Keratinocyte (primary cell): ENCODE results near the gene MAP1LC3A. TPM values are rescaled to one million over a fixed set of nuclear protein-coding genes. Genes with fewer than 3 reads are reported as not detected.

ENCODE experiments used
- DNase-seq: peaks from one replicate; pipeline ENCODE4 v3.0.0-alpha.2; 2011; ENCODE audit warnings: low read depth, missing footprints, low spot score
- FAIRE-seq: peaks from 2 replicates; lab custom pipeline; 2011; peaks lifted over from hg19 to GRCh38; lab: Jason Lieb, UNC
- H2AFZ ChIP-seq: 2 replicates; pipeline ENCODE4 v1.6.0; 2012; ENCODE audit warnings: low read length, control low read depth, inconsistent platforms; ENCODE audit not compliant: control insufficient read depth
- H3K27ac ChIP-seq: 2 replicates; pipeline ENCODE4 v1.5.1; 2011; ENCODE audit warnings: low read length; ENCODE audit not compliant: control insufficient read depth, insufficient read depth
- H3K27me3 ChIP-seq: 3 replicates; pipeline ENCODE4 v1.6.0; 2011; ENCODE audit warnings: low read length; ENCODE audit not compliant: control insufficient read depth, insufficient read depth; ENCODE audit errors: extremely low read depth
- H3K36me3 ChIP-seq, 2 experiments: 2 replicates in 1 of 2; 3 replicates in 1 of 2; pipeline ENCODE4 v1.5.1; 2011; ENCODE audit warnings: low read length in 2 of 2, mild to moderate bottlenecking in 1 of 2; ENCODE audit not compliant: control insufficient read depth in 2 of 2, insufficient read depth in 2 of 2; ENCODE audit errors: extremely low read depth in 1 of 2
- H3K4me1 ChIP-seq: 3 replicates; pipeline ENCODE4 v1.5.1; 2011; ENCODE audit warnings: low read length; ENCODE audit not compliant: control insufficient read depth, insufficient read depth; ENCODE audit errors: extremely low read depth
- H3K4me2 ChIP-seq: 3 replicates; pipeline ENCODE4 v1.6.0; 2011; ENCODE audit warnings: low read depth, low read length; ENCODE audit not compliant: control insufficient read depth, insufficient read depth; ENCODE audit errors: extremely low read depth
- H3K4me3 ChIP-seq, 3 experiments: fragments of 200-600 bp in 1 of 3; sonication (generic) in 1 of 3; 2 replicates in 2 of 3; 3 replicates in 1 of 3; pipeline ENCODE4 v1.5.1; 2011 to 2016; ENCODE audit warnings: low read length in 3 of 3, mild to moderate bottlenecking in 3 of 3, control low read depth in 2 of 3, inconsistent platforms in 1 of 3, low read depth in 1 of 3, mixed read lengths in 1 of 3, mixed run types in 1 of 3, moderate library complexity in 1 of 3; ENCODE audit not compliant: control insufficient read depth in 2 of 3, insufficient read depth in 2 of 3; ENCODE audit errors: extremely low read depth in 1 of 3
- H3K79me2 ChIP-seq: 2 replicates; pipeline ENCODE4 v1.6.0; 2012; ENCODE audit warnings: low read length; ENCODE audit not compliant: control insufficient read depth, insufficient read depth
- H3K9ac ChIP-seq: 3 replicates; pipeline ENCODE4 v1.6.0; 2011; ENCODE audit warnings: low read length; ENCODE audit not compliant: control insufficient read depth, insufficient read depth; ENCODE audit errors: extremely low read depth
- H3K9me1 ChIP-seq: 3 replicates; pipeline ENCODE4 v1.6.0; 2011; ENCODE audit warnings: low read length; ENCODE audit not compliant: control insufficient read depth, insufficient read depth; ENCODE audit errors: extremely low read depth
- H3K9me3 ChIP-seq: 2 replicates; pipeline ENCODE4 v1.5.1; 2012; ENCODE audit warnings: low read depth, low read length; ENCODE audit not compliant: control insufficient read depth
- H4K20me1 ChIP-seq: 3 replicates; pipeline ENCODE4 v1.6.0; 2011; ENCODE audit warnings: low read length; ENCODE audit not compliant: control insufficient read depth, insufficient read depth; ENCODE audit errors: extremely low read depth
- EZH2 ChIP-seq: IDR thresholded peaks from one replicate; pipeline ENCODE4 v1.6.1; 2012; ENCODE audit warnings: inconsistent platforms, mild to moderate bottlenecking, low read length, moderate library complexity
- dilution Hi-C: fragments of 300-500 bp; cut with MboI; formaldehyde crosslinking; loops from one replicate; pipeline ENCODE4 v1.7.0; 2020; ENCODE audit warnings: low sequenced_read_pairs; ENCODE audit not compliant: extremely low pct_ligation_motif_present
- polyA plus RNA-seq, 5 experiments: library from polyadenylated mRNA; depleted of rRNA in 3 of 5; stranded (reverse) in 3 of 5; stranded (forward) in 1 of 5; unstranded in 1 of 5; fragments of >200 nt; gene quantifications; 1 replicate in 1 of 5; 2 replicates in 3 of 5; 3 replicates in 1 of 5; pipeline versions ENCODE4 v1.2.1 to v1.2.3, GENCODE V29; 2011 to 2012; ENCODE audit warnings: missing spikeins in 2 of 5, low read depth in 1 of 5, low replicate concordance in 1 of 5
- TF ChIP-seq, protein P1 (sequence below), 3 experiments: IDR thresholded peaks in 1 of 3; conservative IDR thresholded peaks in 1 of 3; optimal IDR thresholded peaks in 1 of 3; 2 replicates in 2 of 3; 3 replicates in 1 of 3; pipeline versions ENCODE3 to v1.5.1; 2011; ENCODE audit warnings: low read length in 3 of 3, mild to moderate bottlenecking in 3 of 3, moderate library complexity in 2 of 3, control low read depth in 1 of 3, inconsistent platforms in 1 of 3; ENCODE audit not compliant: insufficient read depth in 2 of 3; ENCODE audit errors: extremely low read depth in 1 of 3

The MAP1LC3A gene
- polyA plus RNA-seq, 1 donor (not counting 4 experiments of a cell fraction or from before 2014, with no cell fraction given): 1.7 TPM

DNA sequence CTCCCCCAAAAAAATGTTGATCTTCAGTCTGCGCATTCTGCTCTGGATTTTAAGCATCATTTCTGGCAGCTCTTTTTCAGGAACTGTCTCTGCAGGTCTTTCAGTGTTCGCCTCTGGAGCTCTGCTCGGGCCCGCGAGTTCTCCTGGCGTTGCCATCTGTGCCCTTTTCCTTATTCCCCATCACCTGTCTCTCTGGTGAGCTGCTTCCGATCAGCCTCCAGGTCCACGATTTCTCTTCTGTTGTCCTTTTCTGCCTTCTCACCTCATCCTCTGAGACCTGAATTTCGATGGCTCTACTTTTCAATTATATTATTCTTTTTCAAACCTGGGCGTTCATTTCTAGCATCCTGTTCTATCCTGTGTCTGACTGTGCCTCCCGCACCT is 590 bp upstream of the MAP1LC3A start:
- FAIRE-seq: peak; percentile 55
- no peaks in the 10 kb centered on the region for H3K9me3 ChIP-seq
- H3K4me2 ChIP-seq: peak overlapping the region; percentile 72
- no peaks in the 10 kb centered on the region for H3K79me2 ChIP-seq
- no peak for DNase-seq
- H2AFZ ChIP-seq: peak overlapping the region; percentile 69
- H3K4me1 ChIP-seq: peaks cover 6% of the 10 kb centered on the region
- H3K9me1 ChIP-seq: no peaks in the 10 kb centered on the region
- peak overlapping the region; percentile 70 for H3K27ac ChIP-seq
- no peaks in the 10 kb centered on the region for H4K20me1 ChIP-seq
- TF ChIP-seq EZH2: no peak
- TF ChIP-seq, protein P1, sequence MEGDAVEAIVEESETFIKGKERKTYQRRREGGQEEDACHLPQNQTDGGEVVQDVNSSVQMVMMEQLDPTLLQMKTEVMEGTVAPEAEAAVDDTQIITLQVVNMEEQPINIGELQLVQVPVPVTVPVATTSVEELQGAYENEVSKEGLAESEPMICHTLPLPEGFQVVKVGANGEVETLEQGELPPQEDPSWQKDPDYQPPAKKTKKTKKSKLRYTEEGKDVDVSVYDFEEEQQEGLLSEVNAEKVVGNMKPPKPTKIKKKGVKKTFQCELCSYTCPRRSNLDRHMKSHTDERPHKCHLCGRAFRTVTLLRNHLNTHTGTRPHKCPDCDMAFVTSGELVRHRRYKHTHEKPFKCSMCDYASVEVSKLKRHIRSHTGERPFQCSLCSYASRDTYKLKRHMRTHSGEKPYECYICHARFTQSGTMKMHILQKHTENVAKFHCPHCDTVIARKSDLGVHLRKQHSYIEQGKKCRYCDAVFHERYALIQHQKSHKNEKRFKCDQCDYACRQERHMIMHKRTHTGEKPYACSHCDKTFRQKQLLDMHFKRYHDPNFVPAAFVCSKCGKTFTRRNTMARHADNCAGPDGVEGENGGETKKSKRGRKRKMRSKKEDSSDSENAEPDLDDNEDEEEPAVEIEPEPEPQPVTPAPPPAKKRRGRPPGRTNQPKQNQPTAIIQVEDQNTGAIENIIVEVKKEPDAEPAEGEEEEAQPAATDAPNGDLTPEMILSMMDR (optimal IDR thresholded peaks at IDR 0.05 in 1 of 3, IDR thresholded peaks at IDR 0.05 in 1 of 3, conservative IDR thresholded peaks at IDR 0.05 in 1 of 3; ENCODE audit: extremely low read depth in 1 of 3, insufficient read depth in 2 of 3, low read length in 3 of 3): no peak
- no peaks in the 10 kb centered on the region for H3K27me3 ChIP-seq
- H3K9ac ChIP-seq: peak overlapping the region; percentile 84
- H3K36me3 ChIP-seq: no peaks in the 10 kb centered on the region
- dilution Hi-C loops: no loop called here
- H3K4me3 ChIP-seq: peak overlapping the region; percentile 54 to 74 (median 74)

DNA sequence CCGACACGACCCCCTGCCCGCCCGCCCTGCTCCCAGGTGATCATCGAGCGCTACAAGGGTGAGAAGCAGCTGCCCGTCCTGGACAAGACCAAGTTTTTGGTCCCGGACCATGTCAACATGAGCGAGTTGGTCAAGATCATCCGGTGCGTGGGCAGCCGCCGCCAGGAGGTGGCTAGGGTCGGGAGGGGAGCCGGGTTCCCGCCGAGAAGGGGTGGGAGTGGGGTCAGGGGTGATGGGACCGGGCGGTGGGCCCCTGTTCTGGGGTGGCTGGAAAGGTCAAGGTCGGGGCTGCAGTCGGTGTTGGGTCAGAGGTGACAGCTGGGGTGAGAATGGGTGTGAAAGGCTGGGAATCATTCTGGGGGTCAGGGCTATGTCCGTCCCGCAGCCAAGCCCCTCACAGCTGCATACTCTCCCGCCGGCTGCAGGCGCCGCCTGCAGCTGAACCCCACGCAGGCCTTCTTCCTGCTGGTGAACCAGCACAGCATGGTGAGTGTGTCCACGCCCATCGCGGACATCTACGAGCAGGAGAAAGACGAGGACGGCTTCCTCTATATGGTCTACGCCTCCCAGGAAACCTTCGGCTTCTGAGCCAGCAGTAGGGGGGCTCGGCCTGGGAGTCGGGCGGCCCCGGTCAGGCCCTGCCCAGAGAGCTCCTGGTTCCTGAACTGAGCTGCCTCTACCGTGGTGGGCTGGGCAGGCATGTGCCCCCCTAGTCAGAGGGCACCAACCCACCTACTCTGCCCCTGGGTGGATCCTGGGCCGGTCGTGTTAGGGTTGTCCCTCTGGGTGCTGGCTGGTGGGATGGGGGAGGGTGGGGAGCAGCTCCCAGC is 1.0 kb downstream of the MAP1LC3A start:
- no peak overlapping the region for H3K9ac ChIP-seq
- H3K4me3 ChIP-seq: no peak overlapping the region
- FAIRE-seq: no peak

More for the DNA sequence above, 1.0 kb downstream of the MAP1LC3A start:
- H3K27ac ChIP-seq: no peak overlapping the region
- no peaks in the 10 kb centered on the region for H3K36me3 ChIP-seq
- no peak for DNase-seq
- no peaks in the 10 kb centered on the region for H3K27me3 ChIP-seq
- H3K9me1 ChIP-seq: no peaks in the 10 kb centered on the region
- H4K20me1 ChIP-seq: no peaks in the 10 kb centered on the region
- H3K9me3 ChIP-seq: no peaks in the 10 kb centered on the region
- peaks cover 6% of the 10 kb centered on the region for H3K4me1 ChIP-seq
- no peaks in the 10 kb centered on the region for H3K79me2 ChIP-seq
- no peak overlapping the region for H3K4me2 ChIP-seq
- dilution Hi-C loops: no loop called here
- TF ChIP-seq EZH2: no peak
- TF ChIP-seq, protein P1 (optimal IDR thresholded peaks at IDR 0.05 in 1 of 3, IDR thresholded peaks at IDR 0.05 in 1 of 3, conservative IDR thresholded peaks at IDR 0.05 in 1 of 3; ENCODE audit: extremely low read depth in 1 of 3, insufficient read depth in 2 of 3, low read length in 3 of 3): no peak
- no peak overlapping the region for H2AFZ ChIP-seq
